ENCODE data around the gene PRSS21.
A peak's percentile ranks its signal among the peaks of the same experiment; 100 is the strongest.

PRSS21 gene

DNA sequence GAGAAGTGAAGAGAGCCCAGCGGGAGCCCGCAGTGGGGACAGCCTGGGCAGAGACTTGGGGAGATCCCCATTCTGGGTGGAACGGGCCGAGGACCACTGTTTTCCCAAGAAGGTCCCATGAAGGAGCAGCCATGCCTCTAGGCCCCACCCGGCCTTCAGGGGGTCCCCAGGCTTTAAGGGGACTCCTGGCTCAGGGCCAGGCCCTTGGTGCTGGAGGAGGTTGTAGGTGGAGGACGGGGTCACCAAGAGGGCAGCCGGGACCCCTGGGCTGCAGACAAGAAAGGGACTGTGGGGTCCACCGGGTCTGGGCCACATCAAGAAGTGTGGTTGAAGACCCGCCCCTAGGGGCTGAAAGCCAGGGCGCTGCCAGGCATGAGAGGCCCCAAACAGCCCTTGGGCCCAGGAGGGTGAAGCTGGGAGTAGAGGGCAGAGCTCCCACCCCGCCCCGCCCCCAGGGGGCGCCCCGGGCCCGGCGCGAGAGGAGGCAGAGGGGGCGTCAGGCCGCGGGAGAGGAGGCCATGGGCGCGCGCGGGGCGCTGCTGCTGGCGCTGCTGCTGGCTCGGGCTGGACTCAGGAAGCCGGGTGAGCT, at the start of gene PRSS21:
PRSS21 (plus strand) TSS at position 487 of the 589 bp plus-strand sequence; CDS start at position 519, 32 bp downstream.
- no peak for DNase-seq (ENCODE audit: low spot score)

GRCh38 chr16:2767891-2768290, 49.1 kb upstream of the PRSS21 start:
- DNase-seq (ENCODE audit: low spot score), result no peak

DNA sequence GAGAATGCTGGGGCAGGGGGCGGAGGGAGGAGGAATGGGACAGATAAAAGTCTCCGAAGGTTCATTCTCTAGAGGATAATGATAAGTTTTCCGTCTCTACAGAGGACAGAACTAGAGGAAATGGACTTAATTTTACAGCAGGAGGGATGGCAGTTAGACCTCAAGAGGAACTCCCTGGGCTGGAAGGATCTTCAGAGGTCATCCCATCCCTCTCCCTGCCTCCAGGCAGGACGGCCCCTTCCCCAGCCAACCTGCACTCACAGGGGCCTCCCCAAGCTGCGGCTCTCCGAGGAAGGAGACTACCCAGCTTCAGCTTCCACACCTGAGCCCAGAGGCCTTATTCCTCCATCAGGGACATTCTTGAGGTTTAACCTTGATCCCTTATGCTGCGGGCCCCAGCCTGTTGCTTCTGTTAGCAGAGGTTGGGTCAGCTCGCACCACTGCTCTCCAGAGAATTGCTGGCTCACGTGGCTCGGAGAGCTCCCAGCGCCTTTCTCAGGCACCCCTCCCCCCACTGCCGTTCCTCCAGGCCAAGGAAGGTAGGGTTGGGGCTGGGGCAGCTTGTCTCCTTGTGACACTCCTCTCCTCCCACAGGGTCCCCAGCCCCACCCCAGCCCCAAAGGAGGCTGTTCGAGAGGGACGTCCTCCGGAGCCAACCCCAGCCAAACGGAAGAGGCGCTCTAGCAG, 48.5 kb upstream of the PRSS21 start:
- no peak for DNase-seq (ENCODE audit: low spot score)

GRCh38 chr16:2769100-2769529, 47.9 kb upstream of the PRSS21 start:
- DNase-seq (ENCODE audit: low spot score), result no peak

DNA sequence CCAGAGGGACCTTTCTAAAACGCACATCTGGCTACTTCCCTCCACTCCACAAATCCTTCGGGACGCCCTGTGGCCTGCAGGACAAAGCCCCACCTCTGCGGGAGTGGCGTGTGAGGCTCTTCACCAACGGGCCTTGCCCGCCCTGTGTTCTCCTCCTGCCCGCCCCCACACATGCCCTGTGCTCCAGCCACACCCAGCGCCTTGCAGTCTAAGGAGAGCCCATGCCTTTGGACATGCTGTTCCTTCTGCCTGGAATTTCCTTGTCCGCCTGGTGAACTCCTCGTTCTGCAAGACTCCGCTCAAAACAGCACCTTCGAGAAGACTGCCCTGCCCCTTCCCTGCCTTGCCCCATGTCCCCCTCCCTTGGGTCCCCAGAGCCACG, 47.4 kb upstream of the PRSS21 start:
- DNase-seq (ENCODE audit: low spot score), result no peak

GRCh38 chr16:2770057-2770951, 46.7 kb upstream of the PRSS21 start:
- DNase-seq (ENCODE audit: low spot score), result no peak

DNA sequence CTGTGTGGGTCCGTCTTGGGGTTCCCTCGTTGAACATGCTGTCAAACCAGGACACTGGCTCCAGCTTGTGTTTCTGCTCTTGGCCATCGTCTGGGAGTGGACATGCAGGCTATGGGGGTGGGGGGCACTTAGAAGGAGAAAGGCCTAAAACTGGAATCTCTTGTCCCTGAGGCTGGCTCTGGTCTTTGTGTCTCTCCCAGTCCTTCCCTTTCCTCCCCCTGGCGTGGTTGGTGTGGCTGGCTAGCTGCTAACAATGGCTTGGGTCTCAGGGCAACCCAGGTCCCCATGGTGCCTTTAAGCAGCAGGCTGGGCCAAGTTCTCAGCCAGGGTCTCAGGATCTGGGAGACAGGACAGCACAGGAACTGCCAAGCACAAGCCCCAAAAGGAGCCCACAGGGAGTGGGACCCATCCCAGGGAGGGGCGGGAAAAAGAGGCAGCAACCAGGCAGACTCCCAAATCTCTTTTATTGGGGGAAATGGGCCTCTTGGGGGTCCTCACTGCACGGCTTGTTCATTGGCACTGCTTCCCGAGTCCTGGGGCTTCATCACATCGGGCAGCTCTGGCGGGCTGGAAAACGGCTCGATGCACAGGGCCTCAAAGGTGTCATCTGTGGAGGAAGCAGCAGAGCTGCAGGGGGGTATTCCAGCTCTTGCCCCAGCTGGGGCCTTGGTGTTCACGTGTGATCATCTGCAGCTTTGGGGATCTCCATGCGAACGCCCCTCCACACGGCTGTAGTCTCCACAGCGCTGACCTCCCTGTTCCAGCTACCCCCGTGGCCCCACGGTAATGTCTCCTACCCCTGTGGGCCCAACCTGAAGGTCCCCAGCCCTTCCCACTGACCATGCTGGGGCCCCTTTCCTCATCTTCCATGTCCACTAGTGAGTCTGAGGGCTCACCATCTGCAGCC, 45.3 kb upstream of the PRSS21 start:
- DNase-seq (ENCODE audit: low spot score), result no peak

DNA sequence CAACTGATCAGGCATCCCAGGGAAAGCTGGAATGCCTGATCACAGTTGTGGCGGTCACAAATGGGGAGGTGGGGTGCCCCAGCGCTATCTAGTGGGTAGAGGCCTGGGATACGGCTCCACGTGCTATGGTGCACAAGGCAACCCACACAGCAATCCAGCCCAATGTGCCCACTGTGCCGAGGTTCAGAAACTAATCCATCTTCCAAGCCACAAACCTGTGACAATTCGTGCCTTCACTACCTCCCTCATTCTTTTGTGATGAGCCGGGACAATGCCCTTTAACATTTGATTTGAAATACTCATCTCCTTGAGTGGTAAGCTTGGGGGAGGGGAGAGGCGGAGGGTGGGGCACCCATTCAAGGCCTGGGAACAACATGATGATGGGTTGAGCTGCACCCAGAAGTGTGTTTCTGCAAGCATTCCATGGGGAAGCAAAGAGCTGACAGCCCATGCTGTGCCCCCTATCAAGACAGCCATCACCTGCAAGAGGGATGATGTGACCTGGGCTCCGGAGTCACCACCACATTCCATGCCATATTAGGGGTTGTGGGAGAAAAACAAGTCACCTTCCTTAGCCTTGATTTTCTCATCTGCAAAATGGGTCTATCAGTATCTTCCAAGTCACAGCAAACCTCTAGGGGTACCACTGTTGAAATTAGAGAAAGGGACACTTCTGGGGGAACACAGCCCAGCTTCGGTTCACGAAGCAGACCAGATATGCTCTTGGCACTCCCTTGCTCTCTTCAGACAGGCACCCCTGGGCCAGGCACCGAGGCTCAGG, 43.7 kb upstream of the PRSS21 start:
- DNase-seq (ENCODE audit: low spot score), result no peak

GRCh38 chr16:2774161-2774891, 42.7 kb upstream of the PRSS21 start:
- DNase-seq (ENCODE audit: low spot score), result no peak

- DNase-seq (ENCODE audit: low spot score), result no peak
These were observed 41.8 kb upstream of the PRSS21 start for GRCh38 chr16:2775131-2775716.

DNA sequence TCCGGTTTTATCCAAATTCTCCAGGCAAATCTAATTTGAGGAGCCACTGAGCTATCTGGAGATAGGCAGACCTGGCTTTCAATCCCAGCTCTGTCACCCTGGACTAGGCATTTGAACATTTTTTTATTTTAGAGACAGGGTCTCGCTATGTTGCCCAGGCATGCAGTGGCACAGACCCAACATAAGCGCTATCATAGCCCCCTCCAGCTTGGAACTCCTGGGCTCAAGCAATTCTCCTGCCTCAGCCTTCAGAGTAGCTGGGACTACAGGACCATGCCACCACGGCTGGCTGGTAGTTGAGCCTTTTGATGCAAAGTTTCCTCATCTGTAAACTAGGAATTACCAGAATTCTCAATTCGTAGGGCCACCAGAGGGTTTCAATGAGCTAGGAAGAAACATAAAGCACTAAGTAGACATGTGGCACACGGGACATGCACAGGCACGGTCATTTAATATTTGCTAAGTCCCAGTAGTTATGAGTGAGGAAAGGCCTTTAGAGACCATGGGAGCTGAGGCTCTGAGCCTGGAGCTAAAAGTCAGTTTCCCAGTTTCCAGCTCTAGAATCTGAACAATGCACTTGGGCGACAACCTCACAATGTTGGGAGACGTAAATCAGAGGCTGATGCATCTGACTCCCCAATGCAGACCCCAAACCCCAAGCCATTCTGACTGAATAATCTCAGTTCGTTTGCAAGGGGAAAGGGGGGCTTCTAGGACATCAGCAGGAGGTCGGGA, 41.1 kb upstream of the PRSS21 start:
- no peak for DNase-seq (ENCODE audit: low spot score)

GRCh38 chr16:2776500-2777139, 40.4 kb upstream of the PRSS21 start:
- no peak for DNase-seq (ENCODE audit: low spot score)

- peak; percentile 75 for DNase-seq (ENCODE audit: low spot score)
These were observed 39.7 kb upstream of the PRSS21 start, which contains the start of gene ELOB for GRCh38 chr16:2777231-2777902. ELOB (minus strand) TSS chr16:2777280; CDS start chr16:2777239, 41 bp downstream.

DNA sequence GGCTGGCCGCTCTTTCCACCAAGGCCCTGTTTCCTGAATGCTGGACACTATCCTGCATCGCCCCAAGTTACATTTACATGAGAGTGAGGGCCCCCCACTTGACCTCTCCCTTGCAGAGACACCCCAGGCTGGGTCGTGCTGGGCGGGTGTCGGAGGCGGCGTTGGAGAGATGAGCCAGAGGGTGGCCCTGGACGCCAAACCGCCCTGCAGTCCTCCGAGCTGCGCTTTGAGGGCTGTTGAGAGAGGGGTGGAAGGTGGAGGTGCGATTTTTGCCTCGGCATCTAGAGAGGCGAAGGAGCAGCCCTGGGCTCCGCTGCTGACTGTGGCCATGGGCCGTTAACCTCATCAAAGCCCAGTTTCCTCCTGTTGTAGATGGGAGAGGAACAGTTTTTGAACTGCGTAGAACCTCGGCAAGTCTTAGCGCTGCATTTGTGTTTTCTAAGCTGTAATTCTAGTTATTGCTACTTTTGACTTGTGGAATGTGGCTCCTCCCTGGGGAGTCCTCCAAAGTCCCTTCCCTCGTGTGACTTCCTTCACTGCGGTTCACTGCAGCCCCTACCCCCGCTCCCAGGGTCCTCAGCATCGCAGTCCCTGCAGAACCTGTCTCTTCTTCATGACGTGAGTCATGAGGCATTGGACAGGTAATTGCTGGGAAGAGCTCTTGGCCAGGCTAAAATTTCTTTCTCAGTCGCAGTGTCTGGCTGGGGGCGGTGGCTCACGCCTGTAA, 39.0 kb upstream of the PRSS21 start:
- no peak for DNase-seq (ENCODE audit: low spot score)

DNA sequence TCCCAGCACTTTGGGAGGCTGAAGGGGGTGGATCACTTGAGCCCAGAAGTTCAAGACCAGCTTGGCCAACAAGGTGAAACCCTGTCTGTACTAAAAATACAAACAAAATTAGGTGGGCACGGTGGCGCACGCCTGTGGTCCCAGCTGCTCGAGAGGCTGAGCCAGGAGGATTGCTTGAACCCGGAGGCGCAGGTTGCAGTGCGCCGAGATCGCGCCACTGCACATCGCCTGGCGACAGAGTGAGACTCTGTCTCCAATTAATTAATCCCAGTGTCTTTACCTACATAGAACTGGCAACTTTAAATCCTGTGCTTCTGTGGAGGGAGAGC, 38.4 kb upstream of the PRSS21 start:
- DNase-seq (ENCODE audit: low spot score), result no peak

GRCh38 chr16:2779151-2779920, 37.7 kb upstream of the PRSS21 start:
- no peak for DNase-seq (ENCODE audit: low spot score)

All from kidney capillary endothelial cell (primary cell).